GM12875 (cell line): Measurements from ENCODE around the gene BASP1.
A peak's percentile ranks its signal among the peaks of the same experiment; 100 is the strongest.

Source experiments
- H3K4me3 ChIP-seq: one replicate; pipeline ENCODE4 v1.5.1; 2011; ENCODE audit warnings: low read depth, low read length, control low read depth
- TF ChIP-seq, protein P1 (sequence below): IDR thresholded peaks from 2 replicates; pipeline ENCODE4 v1.5.1; 2011; ENCODE audit warnings: low read depth, mild to moderate bottlenecking, control low read depth, inconsistent platforms, low read length, moderate library complexity, borderline replicate concordance; ENCODE audit not compliant: insufficient read depth

BASP1 gene

DNA sequence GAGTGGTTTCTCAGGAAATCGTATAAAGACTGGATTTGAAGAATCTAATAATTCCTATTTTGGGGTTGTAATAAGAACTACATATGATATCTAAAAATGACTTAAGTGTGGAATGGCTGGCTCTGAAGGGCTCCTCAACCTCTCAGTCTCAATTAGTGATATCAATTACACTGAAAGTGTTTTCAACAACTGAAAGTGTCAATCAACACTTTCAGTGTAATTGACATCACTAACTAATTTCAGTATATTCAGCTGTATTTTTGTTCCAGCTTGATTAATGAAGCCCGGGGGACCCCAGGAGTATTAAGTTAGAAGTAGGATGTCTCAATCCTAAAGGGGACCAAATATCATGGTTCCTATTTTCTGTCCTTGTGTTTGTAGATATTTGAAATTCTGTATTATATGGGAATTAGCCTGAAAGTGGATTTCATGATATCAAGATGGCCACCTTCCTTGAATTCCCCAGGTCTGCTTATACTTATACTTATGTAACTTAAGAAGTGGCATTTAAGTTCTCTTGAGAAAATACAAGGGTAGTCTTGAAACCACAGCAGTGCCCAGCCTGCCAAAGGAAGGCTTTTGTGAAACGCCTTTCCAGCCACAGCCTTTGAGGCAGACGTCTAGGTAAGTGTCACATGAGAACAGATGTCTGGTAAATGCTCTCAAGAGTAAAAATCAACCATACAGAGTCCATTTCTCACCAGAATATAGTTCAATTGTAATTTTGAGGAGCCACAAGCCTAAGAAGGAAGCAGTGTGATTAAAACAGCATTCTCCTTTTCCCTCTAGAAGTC is 4.6 kb downstream of the BASP1 start:
- TF ChIP-seq, protein P1, sequence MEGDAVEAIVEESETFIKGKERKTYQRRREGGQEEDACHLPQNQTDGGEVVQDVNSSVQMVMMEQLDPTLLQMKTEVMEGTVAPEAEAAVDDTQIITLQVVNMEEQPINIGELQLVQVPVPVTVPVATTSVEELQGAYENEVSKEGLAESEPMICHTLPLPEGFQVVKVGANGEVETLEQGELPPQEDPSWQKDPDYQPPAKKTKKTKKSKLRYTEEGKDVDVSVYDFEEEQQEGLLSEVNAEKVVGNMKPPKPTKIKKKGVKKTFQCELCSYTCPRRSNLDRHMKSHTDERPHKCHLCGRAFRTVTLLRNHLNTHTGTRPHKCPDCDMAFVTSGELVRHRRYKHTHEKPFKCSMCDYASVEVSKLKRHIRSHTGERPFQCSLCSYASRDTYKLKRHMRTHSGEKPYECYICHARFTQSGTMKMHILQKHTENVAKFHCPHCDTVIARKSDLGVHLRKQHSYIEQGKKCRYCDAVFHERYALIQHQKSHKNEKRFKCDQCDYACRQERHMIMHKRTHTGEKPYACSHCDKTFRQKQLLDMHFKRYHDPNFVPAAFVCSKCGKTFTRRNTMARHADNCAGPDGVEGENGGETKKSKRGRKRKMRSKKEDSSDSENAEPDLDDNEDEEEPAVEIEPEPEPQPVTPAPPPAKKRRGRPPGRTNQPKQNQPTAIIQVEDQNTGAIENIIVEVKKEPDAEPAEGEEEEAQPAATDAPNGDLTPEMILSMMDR: no peak
- peak overlapping the region; percentile 5 for H3K4me3 ChIP-seq

DNA sequence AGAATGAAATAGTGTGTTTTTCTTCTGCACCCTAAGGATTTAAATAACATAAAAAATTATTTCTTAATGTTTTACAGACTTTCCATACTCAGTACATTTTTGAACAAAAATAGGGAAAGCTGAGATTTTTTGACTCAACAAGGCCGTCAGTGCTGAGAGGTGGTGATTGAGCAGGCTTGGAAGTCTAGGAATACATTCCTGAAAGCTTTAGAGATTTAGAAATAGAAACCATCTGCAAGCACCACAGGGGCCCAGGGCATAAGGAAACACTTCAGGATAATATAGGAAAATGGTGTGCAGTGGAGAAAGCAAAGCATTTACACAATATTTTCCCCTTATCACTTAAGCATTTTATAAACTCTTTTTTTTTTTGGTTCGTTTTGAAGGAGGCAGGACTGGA is 5.2 kb downstream of the BASP1 start:
- TF ChIP-seq, protein P1: no peak

DNA sequence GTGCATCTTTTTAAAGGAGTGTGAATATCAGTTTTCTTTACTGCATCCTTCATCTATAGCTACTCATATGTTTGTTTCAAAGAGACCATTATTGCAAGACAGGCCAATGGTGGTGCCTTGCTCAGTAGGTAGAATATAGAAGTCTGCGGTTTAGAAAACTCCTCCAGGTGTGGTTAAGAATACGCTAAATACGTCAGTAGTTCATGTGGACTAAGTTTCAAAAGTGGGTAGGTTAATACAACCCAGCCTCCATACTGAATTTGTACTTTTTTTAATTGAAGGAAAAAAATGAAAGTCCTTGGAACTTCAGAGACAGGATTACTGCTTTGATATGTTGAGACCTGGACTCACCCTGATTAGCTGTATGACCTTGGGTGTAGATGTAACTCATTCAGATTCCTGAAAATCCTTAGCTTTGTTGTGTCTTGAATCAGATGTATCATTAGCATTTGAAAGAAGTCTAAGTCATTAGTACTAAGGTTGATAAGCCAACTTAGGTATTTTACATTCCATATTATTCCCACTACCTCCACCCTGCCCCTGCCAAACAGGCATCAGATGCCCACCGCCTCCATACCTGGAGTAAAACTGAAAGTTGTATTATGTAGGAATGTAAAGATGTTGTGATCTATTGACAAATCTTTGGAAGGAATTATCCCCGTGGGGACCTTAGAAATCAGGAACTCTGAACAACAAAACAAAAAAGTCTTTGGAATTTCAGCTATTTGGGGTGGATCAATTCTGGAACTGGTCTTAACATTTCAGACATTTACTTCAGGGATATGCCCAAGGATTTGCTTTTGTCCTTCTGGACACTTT is 6.1 kb downstream of the BASP1 start:
- no peak overlapping the region for H3K4me3 ChIP-seq
- TF ChIP-seq, protein P1: no peak

More for the DNA sequence above, 5.2 kb downstream of the BASP1 start:
- H3K4me3 ChIP-seq: no peak overlapping the region

DNA sequence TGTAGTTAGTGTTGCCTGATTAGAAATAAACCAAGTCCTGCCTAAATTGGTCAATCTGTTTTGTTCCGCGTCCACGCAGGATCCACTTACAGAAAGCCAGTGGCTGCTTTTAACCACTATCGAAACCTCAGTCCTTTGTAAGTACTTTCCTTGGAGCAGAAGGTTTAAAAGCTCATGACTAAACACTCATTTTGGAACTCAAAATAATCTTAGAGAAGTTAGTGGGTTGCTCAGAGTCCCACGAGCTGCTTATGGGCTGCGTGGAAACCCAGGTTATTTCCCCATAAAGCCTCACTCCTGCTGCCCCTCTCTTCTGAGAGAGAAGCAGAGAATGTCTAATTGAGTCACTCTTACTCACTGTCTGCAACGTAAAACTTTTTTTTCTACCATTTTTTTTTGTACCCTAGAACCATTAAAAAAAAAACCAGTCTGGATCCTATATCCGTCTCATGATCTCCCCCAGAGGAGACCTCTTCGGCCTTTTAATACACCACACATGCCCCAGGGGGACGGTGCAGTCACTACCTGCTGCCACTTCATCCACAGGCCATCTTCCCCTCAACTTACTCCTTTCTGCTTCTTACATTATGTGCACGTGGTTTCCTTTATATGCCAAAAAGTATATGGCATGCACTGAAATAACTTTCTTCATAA is 7.6 kb downstream of the BASP1 start:
- TF ChIP-seq, protein P1: no peak
- peak overlapping the region; percentile 15 for H3K4me3 ChIP-seq

DNA sequence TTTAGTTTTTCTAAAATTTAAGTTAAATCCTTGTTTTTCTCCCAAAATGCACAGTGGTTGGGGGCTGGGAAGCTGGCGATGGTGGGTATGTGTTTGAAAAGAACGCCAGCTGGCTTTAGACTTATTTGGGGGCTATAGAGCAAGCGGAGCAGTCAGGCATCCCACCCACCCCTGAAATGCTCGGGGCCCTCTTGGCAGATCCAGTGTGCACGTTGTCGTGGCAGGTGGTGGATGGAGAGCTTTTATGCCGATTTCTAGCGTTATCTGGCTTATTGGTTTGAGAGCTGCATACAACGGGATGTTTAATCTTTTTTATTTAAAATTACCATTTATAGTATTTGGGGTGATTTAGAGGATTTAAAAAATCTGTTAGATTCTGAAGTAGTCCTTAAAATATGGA is 8.1 kb downstream of the BASP1 start:
- TF ChIP-seq, protein P1: no peak
- H3K4me3 ChIP-seq: no peak overlapping the region

DNA sequence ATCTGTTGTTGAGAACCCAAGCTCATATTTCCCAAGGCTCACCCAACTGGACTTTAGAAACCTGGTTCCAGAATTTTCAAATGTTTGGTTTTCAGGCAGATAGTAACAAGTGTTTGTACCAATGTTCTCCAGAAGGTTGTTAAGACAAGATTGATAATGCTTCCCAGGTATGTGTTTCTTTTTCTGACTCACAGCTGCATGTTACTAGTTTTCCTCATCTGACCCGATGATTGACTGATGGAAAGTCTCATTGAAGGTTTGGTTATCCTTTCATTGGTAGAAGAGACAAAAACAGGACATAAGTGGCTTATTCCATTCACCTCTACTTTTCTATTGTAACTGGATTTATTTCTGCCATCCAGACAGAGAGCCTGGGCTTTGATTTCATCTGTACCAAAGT is 10.4 kb downstream of the BASP1 start:
- TF ChIP-seq, protein P1: no peak
- H3K4me3 ChIP-seq: no peak overlapping the region
